Endothelial cell of umbilical vein (primary cell): ENCODE data around the gene SLC49A3. TPM values are rescaled to one million over a fixed set of nuclear protein-coding genes. Genes with fewer than 3 reads are reported as not detected.

ENCODE experiments used
- BruUV-seq: library from RNA; stranded (reverse); fragments of 400-500 nt; replicated peaks from 2 replicates; lab custom pipeline; 2021; lab: Mats Ljungman, UMichigan
- CTCF ChIA-PET: fragments of 300-600, 350-600 bp; sonication (Branson Sonifier 250); formaldehyde crosslinking; loops from one replicate; lab custom pipeline; 2021; ENCODE audit warnings: antibody characterized with exemption, inconsistent platforms; lab: Charles Lee
- POLR2A ChIA-PET: fragments of 300-600, 350-600 bp; sonication (Branson Sonifier 250); formaldehyde crosslinking; loops from one replicate; lab custom pipeline; 2021; ENCODE audit warnings: antibody characterized with exemption, inconsistent platforms; lab: Charles Lee
- DNase-seq: peaks from one replicate; pipeline ENCODE4 v3.0.0-alpha.2; 2011; ENCODE audit warnings: low read depth, low spot score
- FAIRE-seq: peaks from 2 replicates; lab custom pipeline; 2011; peaks lifted over from hg19 to GRCh38; lab: Jason Lieb, UNC
- H2AFZ ChIP-seq: 2 replicates; pipeline ENCODE4 v1.6.0; 2012; ENCODE audit warnings: low read depth, low read length, control low read depth, inconsistent platforms
- H3K27ac ChIP-seq: 2 replicates; pipeline ENCODE4 v1.5.1; 2011; ENCODE audit warnings: low read depth, mild to moderate bottlenecking, control low read depth, low read length, moderate library complexity; ENCODE audit not compliant: insufficient read depth
- H3K27me3 ChIP-seq, 2 experiments: 2 replicates each; pipeline versions ENCODE4 v1.6.0 to v1.6.1; 2011; ENCODE audit warnings: low read length in 2 of 2, mixed read lengths in 1 of 2; ENCODE audit not compliant: control insufficient read depth in 2 of 2, insufficient read depth in 2 of 2
- H3K36me3 ChIP-seq, 2 experiments: 2 replicates in 1 of 2; 3 replicates in 1 of 2; pipeline ENCODE4 v1.5.1; 2011; ENCODE audit warnings: low read length in 2 of 2, mild to moderate bottlenecking in 1 of 2, moderate library complexity in 1 of 2; ENCODE audit not compliant: control insufficient read depth in 2 of 2, insufficient read depth in 2 of 2; ENCODE audit errors: extremely low read depth in 1 of 2
- H3K4me1 ChIP-seq: 3 replicates; pipeline ENCODE4 v1.5.1; 2011; ENCODE audit warnings: mild to moderate bottlenecking, low read length; ENCODE audit not compliant: control insufficient read depth, insufficient read depth; ENCODE audit errors: extremely low read depth
- H3K4me2 ChIP-seq: 2 replicates; pipeline ENCODE4 v1.6.1; 2011; ENCODE audit warnings: low read length, control low read depth, mixed read lengths; ENCODE audit not compliant: insufficient read depth
- H3K4me3 ChIP-seq, 3 experiments: fragments of 200-600 bp in 1 of 3; sonication (generic), shearing (Covaris generic) in 1 of 3; replicated peaks in 1 of 3; 2 replicates each; pipeline ENCODE4 v1.5.1; 2011 to 2016; ENCODE audit warnings: control low read depth in 3 of 3, low read length in 3 of 3, mild to moderate bottlenecking in 2 of 3, inconsistent platforms in 1 of 3, low read depth in 1 of 3, moderate library complexity in 1 of 3; ENCODE audit not compliant: insufficient read depth in 1 of 3
- H3K79me2 ChIP-seq: 2 replicates; pipeline ENCODE4 v1.6.0; 2012; ENCODE audit warnings: low read length, inconsistent platforms; ENCODE audit not compliant: control insufficient read depth, insufficient read depth
- H3K9ac ChIP-seq: replicated peaks from 2 replicates; pipeline ENCODE3; 2011; ENCODE audit warnings: low read length, control low read depth; ENCODE audit not compliant: insufficient read depth; ENCODE audit errors: extremely low read depth
- H3K9me1 ChIP-seq: replicated peaks from 3 replicates; pipeline ENCODE4 v1.6.0; 2011; ENCODE audit warnings: mild to moderate bottlenecking, low read length; ENCODE audit not compliant: control insufficient read depth, insufficient read depth; ENCODE audit errors: extremely low read depth
- H3K9me3 ChIP-seq: replicated peaks from 2 replicates; pipeline ENCODE4 v1.5.1; 2012; ENCODE audit warnings: low read length, inconsistent platforms; ENCODE audit not compliant: control insufficient read depth, insufficient read depth
- H4K20me1 ChIP-seq: replicated peaks from 2 replicates; pipeline ENCODE3; 2011; ENCODE audit warnings: mild to moderate bottlenecking, low read length; ENCODE audit not compliant: control insufficient read depth, insufficient read depth; ENCODE audit errors: extremely low read depth
- EZH2 ChIP-seq: IDR thresholded peaks from 2 replicates; pipeline ENCODE4 v1.6.1; 2012; ENCODE audit warnings: borderline replicate concordance, low read depth, mild to moderate bottlenecking, moderate library complexity, low read length, inconsistent platforms; ENCODE audit not compliant: severe bottlenecking
- FOS ChIP-seq: IDR thresholded peaks from 2 replicates; pipeline ENCODE4 v1.6.1; 2011; ENCODE audit warnings: mild to moderate bottlenecking, low read length, moderate library complexity, borderline replicate concordance; ENCODE audit not compliant: insufficient read depth
- GATA2 ChIP-seq: IDR thresholded peaks from 2 replicates; pipeline ENCODE4 v1.7.0; 2011; ENCODE audit warnings: low read depth, mild to moderate bottlenecking, moderate library complexity, mixed read lengths, low read length; ENCODE audit not compliant: insufficient read length, insufficient read depth
- JUN ChIP-seq: IDR thresholded peaks from 2 replicates; pipeline ENCODE4 v1.6.1; 2011; ENCODE audit warnings: borderline replicate concordance, low read depth; ENCODE audit not compliant: insufficient read length, insufficient read depth
- MYC ChIP-seq: IDR thresholded peaks from one replicate; pipeline ENCODE4 v1.6.1; 2011; ENCODE audit warnings: mild to moderate bottlenecking, low read depth, low read length
- POLR2A ChIP-seq: IDR thresholded peaks from 2 replicates; pipeline ENCODE4 v1.6.1; 2012; ENCODE audit warnings: low read depth, mild to moderate bottlenecking, control low read depth, low read length
- dilution Hi-C: fragments of 300-500 bp; cut with MboI; formaldehyde crosslinking; loops from one replicate; pipeline ENCODE4 v1.15.0; 2019; ENCODE audit warnings: low sequenced_read_pairs; ENCODE audit not compliant: extremely low pct_ligation_motif_present
- intact Hi-C: fragments of 100-400 bp; cut with micrococcal nuclease; formaldehyde crosslinking; loops from one replicate; pipeline ENCODE4 v1.10.0; 2022
- polyA plus RNA-seq, 4 experiments: library from polyadenylated mRNA; depleted of rRNA in 3 of 4; stranded (reverse) in 3 of 4; unstranded in 1 of 4; fragments of >200 nt; gene quantifications; 2 replicates each; pipeline versions ENCODE4 v1.2.1 to v1.2.3, GENCODE V29; 2011 to 2012; ENCODE audit warnings: missing spikeins in 1 of 4
- total RNA-seq: library from RNA; stranded (reverse); gene quantifications from 2 replicates; pipeline ENCODE4 v1.2.3, GENCODE V29; 2021
- TF ChIP-seq, protein P1 (sequence below), 2 donors: IDR thresholded peaks; 1 replicate in 1 of 2; 2 replicates in 1 of 2; pipeline ENCODE4 v1.5.1; 2011; ENCODE audit warnings: low read length in 2 of 2, mild to moderate bottlenecking in 2 of 2, moderate library complexity in 2 of 2, control low read depth in 1 of 2, inconsistent platforms in 1 of 2, low read depth in 1 of 2; ENCODE audit not compliant: insufficient read depth in 1 of 2; ENCODE audit errors: extremely low read depth in 1 of 2
- TF ChIP-seq, protein P2 (sequence below): IDR thresholded peaks from 2 replicates; pipeline ENCODE4 v1.6.1; 2011; ENCODE audit not compliant: insufficient read depth, insufficient read length

Gene SLC49A3
- total and polyA plus RNA-seq, 2 donors (not counting 3 experiments of a cell fraction or from before 2014, with no cell fraction given), result 4.2 to 11.5 TPM

DNA sequence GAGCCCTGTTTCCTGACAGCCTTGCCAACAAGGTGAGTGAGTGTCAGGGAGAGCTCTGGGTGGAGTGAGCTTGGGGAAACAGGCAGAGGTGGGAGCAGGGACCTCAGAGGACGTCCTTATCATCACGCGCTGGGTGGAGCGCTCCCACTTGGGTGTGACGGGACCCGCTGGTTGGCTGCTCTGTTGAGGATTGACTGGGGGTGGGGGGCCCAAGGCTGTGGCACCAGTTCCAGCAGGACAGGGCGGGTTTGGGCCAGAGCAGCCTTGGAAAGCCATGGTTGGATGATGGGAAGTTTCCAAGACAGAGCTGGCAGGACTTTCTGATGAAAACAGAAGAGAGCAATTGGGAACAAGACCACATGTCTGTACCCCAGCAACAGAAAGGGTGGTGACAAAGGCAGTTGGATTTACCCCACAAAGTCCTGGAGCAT, 13.7 kb upstream of the SLC49A3 start:
- Histone ChIP-seq H3K9me3 (no peaks in the 10 kb centered on the region), H4K20me1 (no peaks in the 10 kb centered on the region), H3K27ac (no peak overlapping the region), H3K4me2 (no peak overlapping the region), H2AFZ (no peak overlapping the region), H3K27me3 (no peaks in the 10 kb centered on the region), H3K4me3 (no peak overlapping the region), H3K9ac (no peak overlapping the region), H3K79me2 (peaks cover 15% of the 10 kb centered on the region), H3K4me1 (peaks cover 7% of the 10 kb centered on the region), H3K36me3 (no peaks in the 10 kb centered on the region), H3K9me1 (no peaks in the 10 kb centered on the region)
- TF ChIP-seq GATA2 (no peak), EZH2 (no peak), FOS (no peak), JUN (no peak), MYC (no peak), POLR2A (no peak)
- TF ChIP-seq, protein P1, sequence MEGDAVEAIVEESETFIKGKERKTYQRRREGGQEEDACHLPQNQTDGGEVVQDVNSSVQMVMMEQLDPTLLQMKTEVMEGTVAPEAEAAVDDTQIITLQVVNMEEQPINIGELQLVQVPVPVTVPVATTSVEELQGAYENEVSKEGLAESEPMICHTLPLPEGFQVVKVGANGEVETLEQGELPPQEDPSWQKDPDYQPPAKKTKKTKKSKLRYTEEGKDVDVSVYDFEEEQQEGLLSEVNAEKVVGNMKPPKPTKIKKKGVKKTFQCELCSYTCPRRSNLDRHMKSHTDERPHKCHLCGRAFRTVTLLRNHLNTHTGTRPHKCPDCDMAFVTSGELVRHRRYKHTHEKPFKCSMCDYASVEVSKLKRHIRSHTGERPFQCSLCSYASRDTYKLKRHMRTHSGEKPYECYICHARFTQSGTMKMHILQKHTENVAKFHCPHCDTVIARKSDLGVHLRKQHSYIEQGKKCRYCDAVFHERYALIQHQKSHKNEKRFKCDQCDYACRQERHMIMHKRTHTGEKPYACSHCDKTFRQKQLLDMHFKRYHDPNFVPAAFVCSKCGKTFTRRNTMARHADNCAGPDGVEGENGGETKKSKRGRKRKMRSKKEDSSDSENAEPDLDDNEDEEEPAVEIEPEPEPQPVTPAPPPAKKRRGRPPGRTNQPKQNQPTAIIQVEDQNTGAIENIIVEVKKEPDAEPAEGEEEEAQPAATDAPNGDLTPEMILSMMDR (IDR thresholded peaks at IDR 0.05; ENCODE audit: extremely low read depth in 1 of 2, insufficient read depth in 1 of 2, low read depth in 1 of 2, low read length in 2 of 2), result no peak
- TF ChIP-seq, protein P2, sequence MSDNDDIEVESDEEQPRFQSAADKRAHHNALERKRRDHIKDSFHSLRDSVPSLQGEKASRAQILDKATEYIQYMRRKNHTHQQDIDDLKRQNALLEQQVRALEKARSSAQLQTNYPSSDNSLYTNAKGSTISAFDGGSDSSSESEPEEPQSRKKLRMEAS, result no peak
- POLR2A ChIA-PET, result no interaction called here
- dilution Hi-C loops (no loop called here), intact Hi-C loops (no loop called here)
- CTCF ChIA-PET, result interaction anchor here (1.1 to 1.4 kb wide), 2 partner anchors 16 to 18 kb away, joined by 3 to 9 read pairs; no protein-coding TSS in a partner anchor
- no peak for DNase-seq
- BruUV-seq, result no TSS peak
- no peak for FAIRE-seq
